Measurements from ENCODE around the gene CAV1.

DNA sequence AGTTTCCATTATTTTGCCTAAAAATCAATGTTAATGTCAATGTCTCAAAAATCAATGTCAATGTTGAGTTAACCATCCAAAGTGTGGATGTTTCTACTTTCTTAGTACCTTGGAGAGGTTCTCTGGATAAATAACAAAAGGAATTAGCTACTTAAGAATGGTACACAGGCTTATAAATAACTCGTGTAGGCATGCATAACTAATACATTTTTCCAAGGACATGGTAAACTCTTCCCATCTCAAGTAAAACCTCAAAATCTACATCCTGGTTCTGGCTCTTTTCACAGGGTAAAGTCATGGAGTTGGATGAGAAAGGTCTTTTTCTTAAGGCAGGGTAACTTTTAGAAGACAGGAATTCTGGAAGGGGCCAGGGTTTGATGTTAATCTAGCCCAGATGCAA is 59.9 kb downstream of the CAV1 start:
- no peak for TF ChIP-seq CEBPB (IDR thresholded peaks at IDR 0.05; ENCODE audit: low read depth, low read length)
- TF ChIP-seq, protein P1, sequence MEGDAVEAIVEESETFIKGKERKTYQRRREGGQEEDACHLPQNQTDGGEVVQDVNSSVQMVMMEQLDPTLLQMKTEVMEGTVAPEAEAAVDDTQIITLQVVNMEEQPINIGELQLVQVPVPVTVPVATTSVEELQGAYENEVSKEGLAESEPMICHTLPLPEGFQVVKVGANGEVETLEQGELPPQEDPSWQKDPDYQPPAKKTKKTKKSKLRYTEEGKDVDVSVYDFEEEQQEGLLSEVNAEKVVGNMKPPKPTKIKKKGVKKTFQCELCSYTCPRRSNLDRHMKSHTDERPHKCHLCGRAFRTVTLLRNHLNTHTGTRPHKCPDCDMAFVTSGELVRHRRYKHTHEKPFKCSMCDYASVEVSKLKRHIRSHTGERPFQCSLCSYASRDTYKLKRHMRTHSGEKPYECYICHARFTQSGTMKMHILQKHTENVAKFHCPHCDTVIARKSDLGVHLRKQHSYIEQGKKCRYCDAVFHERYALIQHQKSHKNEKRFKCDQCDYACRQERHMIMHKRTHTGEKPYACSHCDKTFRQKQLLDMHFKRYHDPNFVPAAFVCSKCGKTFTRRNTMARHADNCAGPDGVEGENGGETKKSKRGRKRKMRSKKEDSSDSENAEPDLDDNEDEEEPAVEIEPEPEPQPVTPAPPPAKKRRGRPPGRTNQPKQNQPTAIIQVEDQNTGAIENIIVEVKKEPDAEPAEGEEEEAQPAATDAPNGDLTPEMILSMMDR (conservative IDR thresholded peaks at IDR 0.05; ENCODE audit: low read depth, low read length): no peak
